IMR-90 (cell line): ENCODE results near the gene GLCE.

Experiments
- BHLHE40 ChIP-seq: fragments of 150-350 bp; IDR thresholded peaks from 2 replicates; pipeline ENCODE4 v1.6.1; 2016; ENCODE audit warnings: mild to moderate bottlenecking, low read depth, low read length
- CEBPB ChIP-seq: IDR thresholded peaks from 2 replicates; pipeline ENCODE4 v1.6.1; 2012; ENCODE audit warnings: low read depth, low read length, improper control_type of control experiment
- CTCF ChIP-seq: conservative IDR thresholded peaks from 2 replicates; pipeline ENCODE4 v1.5.1; 2012; ENCODE audit warnings: mild to moderate bottlenecking, low read depth, low read length, improper control_type of control experiment
- FOS ChIP-seq: fragments of 150-350 bp; IDR thresholded peaks from 2 replicates; pipeline ENCODE4 v1.6.1; 2016; ENCODE audit warnings: low read depth, low read length
- MAFK ChIP-seq: IDR thresholded peaks from 2 replicates; pipeline ENCODE4 v1.6.1; 2012; ENCODE audit warnings: low read depth, low read length, improper control_type of control experiment
- MXI1 ChIP-seq: IDR thresholded peaks from 2 replicates; pipeline ENCODE4 v1.6.1; 2012; ENCODE audit warnings: low read depth, mild to moderate bottlenecking, low read length, moderate library complexity, borderline replicate concordance
- POLR2A ChIP-seq: IDR thresholded peaks from 2 replicates; pipeline ENCODE4 v1.6.1; 2012; ENCODE audit warnings: mild to moderate bottlenecking, low read depth, low read length
- RAD21 ChIP-seq: IDR thresholded peaks from 2 replicates; pipeline ENCODE4 v1.6.1; 2012; ENCODE audit warnings: low read length, improper control_type of control experiment
- RFX5 ChIP-seq: IDR thresholded peaks from 2 replicates; pipeline ENCODE4 v1.8.0; 2012; ENCODE audit warnings: low read depth, mild to moderate bottlenecking, low read length, moderate library complexity
- TF ChIP-seq, protein P1 (sequence below): fragments of 150-350 bp; IDR thresholded peaks from 2 replicates; pipeline ENCODE4 v1.6.1; 2017; ENCODE audit warnings: mild to moderate bottlenecking, antibody characterized with exemption, low read length, low read depth

GRCh38 chr15:69132430-69132829, 28.0 kb upstream of the GLCE start:
- TF ChIP-seq CTCF (no peak), BHLHE40 (no peak), POLR2A (no peak), MAFK (no peak), RAD21 (no peak), MXI1 (no peak), CEBPB (no peak), RFX5 (no peak), FOS (no peak)
- TF ChIP-seq, protein P1, sequence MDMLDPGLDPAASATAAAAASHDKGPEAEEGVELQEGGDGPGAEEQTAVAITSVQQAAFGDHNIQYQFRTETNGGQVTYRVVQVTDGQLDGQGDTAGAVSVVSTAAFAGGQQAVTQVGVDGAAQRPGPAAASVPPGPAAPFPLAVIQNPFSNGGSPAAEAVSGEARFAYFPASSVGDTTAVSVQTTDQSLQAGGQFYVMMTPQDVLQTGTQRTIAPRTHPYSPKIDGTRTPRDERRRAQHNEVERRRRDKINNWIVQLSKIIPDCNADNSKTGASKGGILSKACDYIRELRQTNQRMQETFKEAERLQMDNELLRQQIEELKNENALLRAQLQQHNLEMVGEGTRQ = no peak
